ENCODE measurements around the gene RANBP3.
A peak's percentile ranks its signal among the peaks of the same experiment; 100 is the strongest.

Gene RANBP3

GRCh38 chr19:5918463-5919079, 59.4 kb downstream of the RANBP3 start:
- DNase-seq: no peak

GRCh38 chr19:5917431-5918107, 60.4 kb downstream of the RANBP3 start:
- no peak for DNase-seq

- no peak for DNase-seq
These were observed 61.7 kb downstream of the RANBP3 start for GRCh38 chr19:5916181-5916708.

GRCh38 chr19:5915782-5916165, 62.2 kb downstream of the RANBP3 start:
- no peak for DNase-seq

- no peak for DNase-seq
These were observed 62.8 kb downstream of the RANBP3 start for GRCh38 chr19:5914946-5915781.

- no peak for DNase-seq
These were observed 63.6 kb downstream of the RANBP3 start for GRCh38 chr19:5914358-5914774.

- DNase-seq: no peak
These were observed 64.1 kb downstream of the RANBP3 start, which contains the start of gene CAPS for GRCh38 chr19:5913739-5914357. TSS of gene CAPS (plus strand) at chr19:5914254. CDS start at chr19:5914407, 153 bp downstream.

GRCh38 chr19:5911366-5911765, 66.6 kb downstream of the RANBP3 start:
- no peak for DNase-seq

- DNase-seq: no peak
These were observed 67.4 kb downstream of the RANBP3 start for GRCh38 chr19:5910638-5910907.

GRCh38 chr19:5908773-5909442, 69.0 kb downstream of the RANBP3 start:
- DNase-seq: no peak

- no peak for DNase-seq
These were observed 70.7 kb downstream of the RANBP3 start for GRCh38 chr19:5907241-5907640.

GRCh38 chr19:5905114-5905778, 72.7 kb downstream of the RANBP3 start:
- DNase-seq: no peak

- peak; percentile 100 for DNase-seq
These were observed 73.4 kb downstream of the RANBP3 start, which contains the start of gene VMAC for GRCh38 chr19:5904352-5905113. TSS of gene VMAC (plus strand) at chr19:5904872. CDS start at chr19:5904891, 19 bp downstream.

GRCh38 chr19:5903624-5904351, 74.2 kb downstream of the RANBP3 start, which contains the start of gene NDUFA11:
TSS of gene NDUFA11 (minus strand) at chr19:5903790. CDS start at chr19:5903708, 82 bp downstream.
- DNase-seq: peak; percentile 91

- DNase-seq: no peak
These were observed 74.8 kb downstream of the RANBP3 start for GRCh38 chr19:5903056-5903623.

- no peak for DNase-seq
These were observed 77.0 kb downstream of the RANBP3 start for GRCh38 chr19:5900976-5901375.

- no peak for DNase-seq
These were observed 78.0 kb downstream of the RANBP3 start for GRCh38 chr19:5899728-5900526.

GRCh38 chr19:5897189-5897969, 80.6 kb downstream of the RANBP3 start:
- no peak for DNase-seq

Measured in NCI-H524 treated with DMSO at 0.1 percent for 48 hours (cell line).